ENCODE measurements around the gene NHERF1.

DNA sequence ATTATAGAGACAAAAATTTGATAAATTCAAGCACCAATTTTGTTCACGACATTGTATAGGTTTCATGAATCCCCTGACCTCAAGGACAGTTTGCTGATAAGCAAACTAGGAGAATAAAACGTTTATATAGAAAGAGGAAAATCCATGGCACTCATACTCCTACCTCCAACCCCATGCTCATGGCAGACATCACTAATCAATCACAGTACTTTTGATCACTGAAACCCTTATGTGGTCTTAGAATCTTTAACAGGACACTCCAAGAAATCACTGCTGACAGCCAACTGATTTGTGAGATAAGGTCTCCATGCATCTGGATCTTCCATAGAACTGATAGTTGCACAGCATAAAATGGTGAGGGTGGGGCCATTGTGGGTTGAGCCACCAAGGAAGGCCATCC, 4.7 kb upstream of the NHERF1 start:
- TF ChIP-seq POLR2A (IDR thresholded peaks at IDR 0.05), result no peak
- TF ChIP-seq CTCF (IDR thresholded peaks at IDR 0.05), result no peak
